CD4-positive, alpha-beta T cell treated with Interferon alpha-2 for 1 hour (primary cell): Measurements from ENCODE around the gene SLC66A3.
A peak's percentile ranks its signal among the peaks of the same experiment; 100 is the strongest.

Experiments
- DNase-seq, 2 donors: peaks; one replicate each; pipeline ENCODE4 v3.0.0-alpha.2; 2020 to 2022

The SLC66A3 gene

DNA sequence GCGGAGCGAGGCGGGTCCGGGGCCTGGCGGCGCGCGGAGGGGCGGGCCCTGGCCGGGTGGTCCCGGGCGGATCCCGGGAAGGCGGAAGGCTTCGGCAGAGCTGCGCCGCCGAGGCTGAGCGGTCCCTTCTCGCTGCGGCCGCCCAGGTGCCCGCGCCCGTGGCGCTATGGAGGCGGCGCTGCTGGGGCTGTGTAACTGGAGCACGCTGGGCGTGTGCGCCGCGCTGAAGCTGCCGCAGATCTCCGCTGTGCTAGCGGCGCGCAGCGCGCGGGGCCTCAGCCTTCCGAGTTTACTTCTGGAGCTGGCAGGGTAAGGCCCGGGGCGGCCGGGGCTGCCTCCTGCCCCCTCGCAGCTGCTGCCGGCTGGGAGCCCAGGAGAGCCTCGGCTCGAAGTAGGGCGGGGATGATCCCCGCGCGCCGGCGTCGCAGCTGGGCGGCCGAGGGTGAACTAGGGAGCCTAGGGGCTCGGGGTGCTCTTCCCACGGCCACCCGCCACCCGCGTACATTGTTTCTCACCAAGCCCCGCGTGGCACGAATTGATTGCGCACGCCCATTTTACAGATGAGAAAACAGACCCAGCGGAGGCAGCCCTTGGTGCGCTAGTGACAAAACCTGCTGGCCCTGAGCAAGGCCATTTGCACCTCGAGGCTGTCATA, at the start of gene SLC66A3:
TSS of gene SLC66A3 (plus strand) at position 87 of the 655 bp plus-strand sequence. CDS start at position 167, 80 bp downstream.
- no peak for DNase-seq

DNA sequence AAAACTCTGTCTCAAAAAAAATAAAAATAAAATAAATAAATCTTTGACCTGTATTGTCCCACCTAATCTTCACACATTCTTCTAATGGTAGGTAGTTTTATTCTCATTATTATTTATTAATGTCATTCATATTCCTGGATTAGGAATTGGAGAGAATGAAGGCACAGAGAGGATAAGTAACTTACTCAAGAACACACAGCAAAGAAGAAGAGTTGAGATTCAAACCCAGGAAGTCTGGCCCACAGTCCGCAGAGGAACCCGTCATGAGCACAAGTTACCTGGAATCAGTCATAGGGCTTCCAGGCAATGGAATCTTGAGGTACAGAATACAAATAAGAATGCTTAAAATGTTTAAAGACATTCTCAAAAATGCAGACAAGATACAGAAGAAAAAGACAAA, 46.3 kb upstream of the SLC66A3 start:
- DNase-seq, result no peak

DNA sequence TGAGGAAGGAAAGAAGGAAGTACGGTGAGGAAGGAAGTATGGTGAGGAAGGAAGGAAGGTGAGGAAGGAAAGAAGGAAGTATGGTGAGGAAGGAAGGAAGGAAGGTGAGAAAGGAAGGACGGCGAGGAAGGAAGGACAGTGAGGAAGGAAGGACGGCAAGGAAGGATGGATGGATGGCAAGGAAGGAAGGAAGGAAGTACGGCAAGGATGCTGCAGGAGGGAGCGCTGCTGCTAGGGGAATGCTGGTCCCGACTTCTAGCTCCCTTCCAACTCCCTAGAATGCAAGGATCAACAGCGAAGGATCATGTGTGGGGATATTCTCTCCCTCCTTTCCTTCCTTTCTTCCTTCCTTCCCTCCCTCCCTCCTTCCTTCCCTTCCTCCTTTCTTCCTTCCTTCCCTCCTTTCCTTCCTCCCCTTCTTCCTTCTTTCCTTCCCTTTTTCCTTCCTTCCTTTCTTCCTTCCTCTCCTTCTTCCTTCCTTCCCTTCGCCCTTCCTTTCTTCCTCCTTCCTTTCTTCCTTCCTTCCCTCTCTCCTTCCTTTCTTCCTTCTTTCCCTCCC, 42.3 kb upstream of the SLC66A3 start:
- DNase-seq, result no peak

DNA sequence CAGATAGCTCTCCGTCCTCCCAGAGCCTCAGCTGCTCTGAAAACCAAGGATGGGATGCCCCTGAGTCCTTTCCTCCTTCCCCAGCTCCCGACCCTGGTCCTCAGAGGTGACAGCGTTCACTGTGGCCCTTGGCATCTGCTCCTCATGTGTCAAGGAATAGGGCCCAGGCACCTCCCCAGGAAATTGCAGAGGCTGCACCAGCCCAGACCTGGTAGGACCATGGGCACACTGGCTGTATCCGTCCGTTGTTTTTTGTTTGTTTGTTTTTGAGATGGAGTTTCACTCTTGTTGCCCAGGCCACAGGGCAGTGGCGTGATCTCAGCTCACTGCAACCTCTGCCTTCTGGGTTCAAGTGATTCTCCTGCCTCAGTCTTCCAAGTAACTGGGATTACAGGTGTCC, 37.5 kb upstream of the SLC66A3 start:
- no peak for DNase-seq

DNA sequence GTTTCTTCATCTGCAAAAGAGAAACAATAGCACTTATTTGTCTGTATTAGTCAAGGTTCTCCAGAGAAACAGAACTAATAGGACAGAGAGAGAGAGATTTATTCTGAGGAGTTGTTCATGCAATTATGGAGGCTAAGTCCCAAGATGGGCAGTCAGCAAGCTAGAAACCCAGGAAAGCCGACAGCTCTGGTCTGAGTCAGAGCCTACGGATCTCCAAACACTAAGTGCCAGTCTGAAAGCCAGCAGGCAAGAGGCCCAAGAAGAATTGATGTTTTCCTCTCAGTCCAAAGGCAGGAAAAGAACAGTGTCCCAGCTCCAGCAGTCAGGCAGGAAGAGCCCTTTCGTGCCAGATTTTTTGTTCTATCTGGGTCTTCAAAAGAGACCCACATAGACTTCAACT, 36.5 kb upstream of the SLC66A3 start:
- no peak for DNase-seq

DNA sequence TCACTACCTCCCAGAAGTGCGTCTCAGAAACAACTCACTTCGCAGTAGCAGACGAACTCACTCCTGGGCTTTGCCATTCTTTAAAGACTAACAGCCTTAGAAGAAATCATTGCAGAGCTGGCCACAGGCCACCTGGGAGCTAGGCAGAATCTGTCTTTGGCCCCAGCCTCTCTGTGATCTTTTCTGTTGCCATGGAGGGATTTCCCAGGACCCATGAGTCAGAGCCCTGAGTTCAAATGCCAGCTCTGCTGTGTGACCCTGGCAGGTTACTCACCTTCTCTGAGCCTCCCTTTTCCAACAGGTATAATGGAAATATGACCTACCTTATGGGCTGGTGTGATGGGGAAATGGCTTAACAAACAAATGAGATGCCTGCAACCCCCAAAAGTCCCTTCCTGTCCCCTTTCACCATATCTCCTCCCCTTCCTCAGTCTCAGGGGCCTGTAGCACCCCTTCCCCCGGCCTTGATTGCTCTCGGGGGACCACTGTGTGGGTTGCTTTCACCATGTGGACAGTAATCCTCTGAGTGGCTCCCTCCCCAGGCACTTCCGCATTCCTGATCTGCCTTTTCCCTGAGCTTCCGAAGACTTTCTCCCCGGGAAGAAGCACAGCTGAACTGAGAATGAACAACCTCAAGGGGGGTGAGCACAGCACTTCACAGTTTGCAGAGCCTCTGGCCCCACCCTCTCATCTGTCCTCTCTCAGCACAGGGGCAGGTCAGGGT, 34.0 kb upstream of the SLC66A3 start:
- no peak for DNase-seq

DNA sequence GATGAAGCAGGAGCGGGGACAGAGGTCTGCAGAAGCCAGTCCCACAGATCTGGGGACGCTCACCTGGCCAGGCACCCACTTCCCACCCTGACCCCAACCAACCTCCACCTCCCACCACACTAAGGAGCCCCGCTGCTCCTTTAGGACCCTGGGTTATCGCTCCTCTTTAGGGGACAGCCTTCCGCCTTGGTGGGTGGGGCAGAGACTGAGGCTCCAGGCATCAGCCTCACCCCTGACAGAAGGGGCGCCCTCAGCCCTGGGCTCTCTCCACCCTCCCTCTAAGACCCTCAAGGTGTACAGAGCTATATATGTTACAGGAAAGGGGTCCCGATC, 33.5 kb upstream of the SLC66A3 start:
- no peak for DNase-seq

DNA sequence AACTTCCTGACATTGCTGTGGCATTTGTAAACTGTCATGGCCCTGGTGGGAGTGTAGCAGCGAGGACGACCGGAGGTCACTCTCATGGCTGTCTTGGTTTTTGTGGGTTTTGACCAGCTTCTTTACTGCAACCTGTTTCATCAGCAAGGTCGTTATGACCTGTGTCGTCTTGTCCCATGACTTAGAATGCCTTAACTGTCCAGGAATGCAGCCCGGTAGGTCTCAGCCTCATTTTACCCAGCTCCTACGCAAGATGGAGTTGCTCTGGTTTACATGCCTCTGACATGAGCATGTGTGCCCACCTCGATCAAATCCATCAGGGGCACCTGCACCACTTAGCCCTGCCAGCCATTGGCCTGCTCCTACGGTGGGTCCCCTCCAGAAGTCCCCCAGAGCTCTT, 32.9 kb upstream of the SLC66A3 start:
- DNase-seq, result no peak

DNA sequence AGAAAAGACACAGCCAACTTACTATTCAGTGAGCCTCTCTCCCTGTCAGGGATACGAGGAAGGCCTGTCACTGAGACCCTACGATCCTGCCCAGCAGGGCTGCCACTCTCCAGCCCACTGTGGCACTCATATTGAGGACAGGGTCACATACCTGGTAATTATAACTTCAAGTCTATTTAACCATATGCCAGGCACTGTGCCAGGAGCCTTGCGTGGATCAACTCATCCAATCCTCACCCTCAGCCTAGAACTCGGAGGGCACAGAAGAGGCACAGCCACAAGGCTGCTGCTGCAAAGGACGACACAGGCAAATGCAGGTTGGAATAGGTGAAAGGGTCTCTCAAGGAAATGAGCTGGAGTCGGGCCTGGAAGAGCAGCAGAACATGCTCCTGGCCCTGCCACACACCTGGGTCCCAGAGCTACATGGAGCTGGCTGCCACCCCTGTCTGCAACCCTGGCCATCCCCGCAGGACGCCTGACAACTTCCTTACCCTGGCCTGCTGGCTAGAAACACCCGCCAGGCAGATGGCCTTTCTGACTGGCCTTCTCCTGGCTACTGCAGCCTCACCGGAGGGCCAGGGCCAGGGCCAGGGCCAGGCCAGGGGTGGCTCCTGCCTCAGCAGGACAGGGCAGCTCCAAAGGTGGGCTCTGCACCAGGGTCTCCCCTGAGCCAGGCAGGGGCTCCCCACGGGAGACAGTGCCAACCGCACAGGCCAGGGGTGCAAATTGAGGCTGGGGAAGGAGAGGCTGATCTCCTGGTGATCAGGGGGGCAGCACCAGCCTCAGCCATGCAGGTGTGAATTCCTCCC, 32.1 kb upstream of the SLC66A3 start:
- DNase-seq, result no peak

DNA sequence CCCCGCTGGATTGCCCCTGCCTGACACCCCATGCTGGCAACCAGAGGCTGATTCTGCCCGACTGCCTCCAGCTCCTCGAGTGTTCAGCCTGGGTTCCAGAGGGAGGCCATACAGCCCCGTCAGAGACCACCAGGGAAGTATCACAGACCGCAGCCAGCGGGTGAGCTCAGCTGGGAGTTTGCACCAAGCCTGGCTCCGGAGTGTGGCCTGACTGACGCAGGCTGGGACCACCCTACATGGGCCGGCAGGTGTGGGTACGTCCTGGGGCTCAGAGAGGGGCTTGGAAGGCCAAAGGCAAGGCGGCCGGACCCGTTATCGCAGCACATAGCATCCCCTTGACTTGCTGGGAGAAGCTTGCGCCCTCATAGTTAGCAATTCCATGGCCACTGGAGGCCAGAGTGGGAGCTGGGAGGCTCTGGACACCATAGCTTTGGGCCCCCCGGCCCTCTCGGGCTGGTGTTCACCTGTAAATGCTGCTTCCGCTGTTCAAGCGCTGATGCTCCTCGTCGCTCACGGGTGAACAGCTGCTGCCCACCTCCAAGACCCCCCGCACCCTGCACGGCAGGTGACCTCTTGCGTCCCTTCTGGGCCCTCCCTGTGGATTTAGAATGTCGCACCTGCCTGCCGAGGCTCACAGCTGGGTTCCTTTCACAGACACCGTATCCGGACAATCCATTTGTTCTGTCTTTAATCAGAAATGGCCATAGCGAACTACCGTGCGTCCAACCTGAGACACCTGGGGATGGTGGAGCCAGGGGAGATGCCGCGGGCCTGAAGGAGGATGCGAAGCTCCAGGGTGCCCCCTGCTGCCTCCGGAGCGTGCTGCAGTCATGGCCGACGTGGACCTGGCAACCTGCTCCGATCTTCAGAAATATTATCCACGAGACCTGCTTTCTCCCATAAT, 31.2 kb upstream of the SLC66A3 start:
- peak; percentile 33 to 65 for DNase-seq

DNA sequence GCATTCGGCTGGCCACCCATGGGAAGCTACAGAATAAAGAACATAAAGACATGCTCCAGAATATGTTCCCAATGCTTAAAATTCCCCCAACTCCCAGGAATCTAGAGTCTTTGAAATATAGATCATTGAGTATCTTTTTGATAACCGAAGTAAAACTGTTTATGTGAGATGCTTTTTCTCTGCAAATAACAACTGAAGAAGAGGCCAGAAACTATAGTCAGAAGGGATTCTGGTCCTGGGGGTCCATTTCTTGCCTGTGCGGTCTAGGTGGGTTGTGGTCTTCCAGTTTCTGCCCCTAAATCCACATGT, 30.6 kb upstream of the SLC66A3 start:
- DNase-seq, result no peak

DNA sequence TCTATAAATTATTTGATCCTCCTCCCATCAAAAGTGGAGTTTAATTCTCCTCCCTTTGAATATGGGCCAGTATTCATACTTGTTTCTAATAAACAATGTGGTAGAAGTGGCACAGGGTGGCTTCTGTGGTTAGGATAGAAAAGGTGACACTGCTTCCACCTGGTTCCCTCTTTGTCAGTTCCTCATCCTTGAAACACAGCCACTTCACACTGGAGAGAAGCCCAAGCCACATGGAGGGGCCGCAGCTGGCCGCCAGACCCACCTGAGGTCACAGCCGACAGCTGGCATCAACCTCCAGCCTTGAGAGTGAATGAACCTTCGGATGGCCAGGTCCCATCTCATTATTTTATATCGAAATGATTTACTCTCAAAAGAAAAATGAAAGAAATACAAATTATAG, 27.5 kb upstream of the SLC66A3 start:
- no peak for DNase-seq

DNA sequence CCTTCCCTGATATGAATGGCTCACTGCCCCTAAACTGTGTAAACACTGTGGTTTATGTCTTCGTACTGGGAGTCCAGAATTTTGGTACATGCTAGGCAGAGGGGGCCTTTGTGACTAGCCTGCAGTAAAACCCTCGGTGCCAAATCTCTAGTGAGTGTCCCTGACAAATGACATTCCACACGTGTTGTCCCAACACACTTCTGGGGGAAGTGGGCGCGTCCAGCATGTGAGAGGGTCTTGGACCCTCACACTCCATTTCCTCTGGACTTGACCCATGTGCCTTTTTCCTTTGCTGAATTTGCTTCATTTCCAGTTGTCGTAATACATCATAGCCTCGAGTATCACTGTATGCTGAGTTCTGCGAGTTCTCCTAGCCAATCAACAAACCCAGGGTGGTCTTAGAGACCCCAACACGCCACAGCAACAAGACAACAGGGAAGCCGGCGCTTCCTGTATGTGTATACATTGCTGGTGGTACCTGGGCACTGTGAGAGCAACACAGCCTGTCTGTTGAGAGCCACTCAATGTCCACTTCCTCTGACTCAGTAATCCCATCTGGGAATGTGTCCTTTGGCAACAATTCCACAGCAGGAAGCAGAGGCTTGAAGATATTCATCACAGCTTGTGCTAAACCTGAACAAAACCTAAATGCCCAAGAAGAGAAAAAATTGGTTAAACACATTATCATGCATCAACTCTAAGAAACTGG, 26.9 kb upstream of the SLC66A3 start:
- no peak for DNase-seq

DNA sequence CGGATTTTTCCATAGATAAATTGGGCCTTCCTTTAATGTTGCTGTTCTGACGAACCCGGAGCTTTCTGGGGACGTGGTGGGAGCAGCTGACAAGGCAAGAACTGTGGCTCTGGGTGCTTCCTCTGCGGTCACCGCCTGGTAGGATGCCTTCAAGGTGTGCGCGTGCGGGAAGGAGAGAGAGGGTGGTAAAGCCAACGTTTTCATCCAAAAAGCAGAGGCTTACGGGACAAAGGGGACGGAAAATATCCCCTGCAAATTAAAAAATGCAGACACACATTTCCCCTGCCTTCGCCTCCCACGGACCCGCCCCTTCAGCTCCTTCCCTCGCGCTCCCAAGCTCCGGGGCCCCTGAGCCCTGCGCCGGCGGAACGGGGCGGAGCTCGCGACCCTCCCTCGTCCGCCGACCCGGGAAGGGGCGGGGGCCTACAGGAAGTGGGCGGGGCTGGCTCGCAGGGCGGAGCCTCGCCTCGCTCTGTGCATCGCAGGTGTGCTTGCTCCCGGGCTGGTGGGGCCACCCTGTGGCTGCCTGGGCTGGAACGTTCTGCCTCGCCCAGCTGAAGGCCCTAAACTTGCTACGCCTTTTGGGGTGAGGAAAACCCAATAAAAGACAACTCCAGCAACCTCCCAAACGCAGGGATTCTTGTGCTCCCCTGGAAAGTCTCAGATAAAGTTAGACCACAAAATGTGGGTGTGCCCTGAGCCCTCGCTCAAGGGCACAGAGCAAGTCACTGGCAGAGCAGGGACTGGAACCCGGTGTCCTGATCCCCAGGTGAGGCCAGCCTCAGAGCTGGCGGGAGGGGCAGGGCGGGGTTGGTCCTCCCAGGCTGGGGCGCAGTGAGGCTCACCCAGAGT, 25.4 kb upstream of the SLC66A3 start:
- DNase-seq, result peak; percentile 84 to 91

DNA sequence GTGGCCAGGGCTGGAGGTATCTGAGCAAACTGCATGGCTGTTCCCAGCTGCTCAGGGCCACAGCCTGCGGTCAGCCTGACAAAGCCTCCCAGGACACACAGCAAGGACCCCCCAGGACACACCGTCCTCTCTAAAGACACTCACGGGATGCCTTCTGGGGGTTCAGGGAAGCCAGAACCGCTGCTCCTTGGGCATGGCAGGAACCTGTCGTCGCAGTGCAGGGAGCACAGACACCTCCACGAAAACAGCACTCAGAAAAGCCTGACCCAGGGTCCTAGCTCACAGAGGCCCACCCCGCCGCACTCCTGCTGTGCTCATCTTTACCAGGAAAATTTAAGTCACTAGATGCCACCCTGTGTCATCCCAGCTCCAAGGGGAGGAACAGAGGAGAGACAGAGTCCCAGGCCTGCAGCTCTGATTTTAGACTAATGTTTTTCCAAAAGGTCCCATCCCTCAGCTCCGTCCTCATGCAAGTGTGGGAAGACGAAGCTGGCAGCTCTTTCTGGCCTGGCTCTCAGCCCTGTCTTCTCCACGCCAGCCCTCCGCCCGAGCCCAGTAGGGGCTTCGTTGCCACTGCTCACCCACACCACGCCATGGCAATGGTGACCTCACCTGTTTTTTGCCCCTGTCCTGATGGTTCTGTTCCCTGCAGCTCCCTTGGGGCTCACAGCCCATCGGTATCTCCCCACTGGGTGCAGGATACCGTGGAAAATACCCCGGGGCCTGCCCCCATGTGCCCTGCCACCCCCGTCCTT, 23.9 kb upstream of the SLC66A3 start:
- DNase-seq, result no peak

DNA sequence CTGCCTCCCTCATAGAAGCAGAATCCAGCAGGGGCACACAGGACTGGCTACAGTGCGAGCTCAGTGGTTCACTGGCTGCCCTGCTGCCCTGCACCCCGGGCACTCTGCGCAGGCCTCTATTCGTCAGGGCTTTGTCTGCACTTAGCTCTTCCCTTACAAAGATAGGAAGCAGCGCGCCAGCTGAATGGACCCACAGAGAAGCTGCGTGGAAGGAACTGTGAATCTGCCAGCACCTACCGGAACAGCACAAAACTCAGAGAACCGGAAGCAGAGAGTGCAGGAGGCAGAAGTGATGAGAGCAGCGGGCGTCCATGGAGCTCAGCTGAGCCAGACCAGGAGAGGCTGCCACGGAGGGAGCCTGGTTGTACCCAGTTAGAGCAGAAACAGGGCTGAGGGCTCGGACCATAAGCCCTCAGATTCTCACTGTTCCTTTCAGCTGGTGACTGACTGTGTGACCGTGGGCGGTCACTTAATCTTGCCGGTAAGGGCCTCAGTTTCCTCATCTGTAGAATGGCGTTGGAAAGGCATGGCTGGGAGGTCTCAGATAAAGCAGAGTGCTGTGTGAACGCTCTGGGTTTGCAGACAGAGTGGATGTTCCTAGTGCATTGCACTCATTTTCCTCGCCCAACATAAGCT, 23.1 kb upstream of the SLC66A3 start:
- DNase-seq, result no peak

DNA sequence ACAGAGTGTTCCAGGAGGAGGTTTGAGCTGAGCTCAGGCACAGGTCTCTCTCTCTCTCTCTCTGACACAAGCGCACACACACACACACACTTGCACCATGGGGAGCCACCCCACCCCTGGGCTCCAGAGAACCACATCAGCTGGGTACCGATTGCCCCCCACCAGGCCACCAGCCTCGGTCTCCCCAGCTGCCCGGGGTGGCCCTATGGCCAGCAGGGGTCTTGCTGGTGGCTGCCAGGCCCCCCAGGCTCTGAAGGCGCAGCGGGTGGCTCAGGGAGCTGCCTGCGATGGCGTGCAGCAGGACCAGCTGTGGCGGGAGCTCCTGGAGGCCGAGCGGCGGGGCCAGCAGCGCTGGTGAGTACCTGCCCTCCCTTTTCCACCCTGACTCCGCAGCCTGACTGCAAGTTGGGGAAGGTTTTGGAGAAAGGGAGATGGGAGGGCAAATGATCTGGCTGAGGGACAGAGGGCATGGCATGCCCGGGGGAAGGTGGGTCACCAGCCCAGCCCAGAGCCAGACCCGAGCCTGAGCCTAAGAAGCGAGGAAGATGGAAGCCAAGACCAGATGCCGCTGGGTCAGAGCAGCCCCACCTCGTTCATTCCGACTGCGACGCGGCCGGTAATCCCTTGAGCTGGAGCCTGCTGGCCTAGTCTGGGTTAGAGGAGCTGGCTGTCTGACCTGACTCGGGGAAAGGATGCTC, 21.9 kb upstream of the SLC66A3 start:
- DNase-seq, result no peak

DNA sequence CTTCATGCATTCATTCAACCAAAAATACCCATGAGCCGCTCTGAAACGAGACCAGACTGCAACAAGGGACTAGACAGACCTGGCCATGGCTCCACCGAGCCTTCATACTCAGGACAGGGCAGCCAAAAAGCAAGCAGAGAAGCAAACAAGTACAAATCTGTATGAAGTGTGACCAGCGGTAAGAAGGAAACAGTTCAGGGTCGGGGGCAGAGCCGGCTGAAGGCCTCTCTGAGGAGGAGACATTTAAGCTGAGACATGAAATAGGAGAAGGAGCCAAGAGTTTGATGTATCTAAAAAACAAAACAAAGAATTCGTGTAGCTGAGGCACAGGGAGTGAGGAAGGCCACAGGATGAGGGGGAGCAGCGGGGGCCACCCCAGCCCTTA, 21.3 kb upstream of the SLC66A3 start:
- no peak for DNase-seq

DNA sequence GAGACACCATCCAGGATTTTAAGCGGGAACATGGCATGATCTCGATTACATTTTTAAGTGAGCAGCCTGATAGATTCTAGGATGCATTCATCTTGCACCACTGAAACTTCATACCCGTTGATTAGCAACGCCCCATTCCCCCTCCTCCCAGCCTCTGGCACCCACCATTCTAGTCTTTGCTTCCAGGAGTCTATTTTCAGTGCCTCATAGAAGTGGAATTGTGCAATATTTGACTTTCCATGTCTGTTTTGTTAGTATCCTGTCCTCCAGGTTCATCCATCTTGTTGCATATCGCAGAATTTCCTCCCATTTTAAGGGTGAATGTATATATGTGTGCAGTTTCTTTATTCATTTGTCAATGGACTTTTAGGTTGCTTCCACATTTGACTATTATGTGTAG, 20.9 kb upstream of the SLC66A3 start:
- DNase-seq, result no peak
